NK-92 (cell line): ENCODE measurements around the gene CLPTM1L.
"Not testable (repeated sequence)": the region's sequence is repeated elsewhere in the genome, so short reads cannot be mapped to it uniquely, and the experiment has no call there.

Experiments
- DNase-seq: peaks from one replicate; lab custom pipeline; 2025; ENCODE audit not compliant: unreplicated experiment; lab: John Stamatoyannopoulos, UW

CLPTM1L gene

GRCh38 chr5:1294206-1294834, 50.6 kb downstream of the CLPTM1L start:
- DNase-seq = no peak

GRCh38 chr5:1293416-1294205, 51.3 kb downstream of the CLPTM1L start:
- DNase-seq = no peak

- no peak for DNase-seq
Observed at GRCh38 chr5:1292846-1293415, 52.0 kb downstream of the CLPTM1L start.

GRCh38 chr5:1292139-1292538, 52.8 kb downstream of the CLPTM1L start:
- no peak for DNase-seq

- no peak for DNase-seq
Observed at GRCh38 chr5:1291611-1292080, 53.3 kb downstream of the CLPTM1L start.

- DNase-seq = not testable (repeated sequence)
Observed at GRCh38 chr5:1290956-1291355, 53.9 kb downstream of the CLPTM1L start.

- not testable (repeated sequence) for DNase-seq
Observed at GRCh38 chr5:1289559-1289958, 55.3 kb downstream of the CLPTM1L start.

GRCh38 chr5:1288439-1289335, 56.2 kb downstream of the CLPTM1L start:
- DNase-seq = no peak

GRCh38 chr5:1285883-1286291, 59.0 kb downstream of the CLPTM1L start:
- DNase-seq = no peak

GRCh38 chr5:1285141-1285540, 59.8 kb downstream of the CLPTM1L start:
- no peak for DNase-seq

- DNase-seq = not testable (repeated sequence)
Observed at GRCh38 chr5:1284336-1284970, 60.4 kb downstream of the CLPTM1L start.

- not testable (repeated sequence) for DNase-seq
Observed at GRCh38 chr5:1283729-1284041, 61.2 kb downstream of the CLPTM1L start.

GRCh38 chr5:1282993-1283728, 61.7 kb downstream of the CLPTM1L start:
- DNase-seq = not testable (repeated sequence)

GRCh38 chr5:1282131-1282992, 62.5 kb downstream of the CLPTM1L start:
- no peak for DNase-seq

GRCh38 chr5:1281038-1281882, 63.6 kb downstream of the CLPTM1L start:
- DNase-seq = no peak

- DNase-seq = no peak
Observed at GRCh38 chr5:1280177-1281037, 64.5 kb downstream of the CLPTM1L start.

- no peak for DNase-seq
Observed at GRCh38 chr5:1279443-1280151, 65.3 kb downstream of the CLPTM1L start.
